ENCODE data around the gene MOB3A. TPM values are rescaled to one million over a fixed set of nuclear protein-coding genes. Genes with fewer than 3 reads are reported as not detected.

Gene MOB3A
- total RNA-seq, 2 donors from 2014 or later: 37.8 to 50.9 TPM

GRCh38 chr19:2103045-2103707, 7.0 kb upstream of the MOB3A start:
- Histone ChIP-seq H3K27ac (no peak overlapping the region), H3K27me3 (replicated peaks; ENCODE audit: insufficient read depth) (no peaks in the 10 kb centered on the region), H3K4me3 (no peak overlapping the region), H3K4me1 (ENCODE audit: control insufficient read depth in 1 of 2, low read depth in 2 of 2) (no peaks in the 10 kb centered on the region), H3K9me3 (no peaks in the 10 kb centered on the region), H3K36me3 (peaks cover 51% of the 10 kb centered on the region)
- DNase-seq (ENCODE audit: low spot score): no peak
- no peak for ATAC-seq (ENCODE audit: insufficient number of reproducible peaks, low FRiP score, low read depth)
- no peak for TF ChIP-seq CTCF (IDR thresholded peaks at IDR 0.05)

GRCh38 chr19:2101417-2102335, 5.5 kb upstream of the MOB3A start:
- Histone ChIP-seq H3K27me3 (replicated peaks; ENCODE audit: insufficient read depth) (no peaks in the 10 kb centered on the region), H3K27ac (no peak overlapping the region), H3K4me1 (ENCODE audit: control insufficient read depth in 1 of 2, low read depth in 2 of 2) (peaks cover 8 to 9% of the 10 kb centered on the region in 2 donors), H3K9me3 (no peaks in the 10 kb centered on the region), H3K36me3 (peaks cover 42% of the 10 kb centered on the region), H3K4me3 (no peak overlapping the region)
- no peak for TF ChIP-seq CTCF (IDR thresholded peaks at IDR 0.05)
- ATAC-seq (ENCODE audit: insufficient number of reproducible peaks, low FRiP score, low read depth) (no peak), DNase-seq (ENCODE audit: low spot score) (no peak)

DNA sequence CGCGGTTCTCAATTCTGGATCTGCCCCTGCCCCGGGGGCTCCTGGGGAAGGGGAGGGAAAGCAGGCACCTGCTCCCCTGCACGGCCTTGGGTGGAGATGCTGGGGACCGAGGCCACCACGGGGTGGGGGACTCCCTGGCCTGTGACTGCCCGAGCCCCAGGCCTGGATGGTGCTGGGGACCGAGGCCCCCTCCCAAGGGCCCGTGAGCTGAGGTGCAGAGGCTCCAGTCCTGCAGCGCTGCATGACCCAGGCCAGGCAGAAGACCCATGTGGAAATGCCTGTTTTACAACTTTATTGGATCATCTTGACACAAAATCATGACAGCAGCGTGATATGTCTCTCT, 4.6 kb upstream of the MOB3A start:
- Histone ChIP-seq H3K36me3 (peaks cover 34% of the 10 kb centered on the region), H3K4me3 (no peak overlapping the region), H3K4me1 (ENCODE audit: control insufficient read depth in 1 of 2, low read depth in 2 of 2) (peaks cover 8 to 9% of the 10 kb centered on the region in 2 donors), H3K27ac (no peak overlapping the region), H3K27me3 (replicated peaks; ENCODE audit: insufficient read depth) (no peaks in the 10 kb centered on the region), H3K9me3 (no peaks in the 10 kb centered on the region)
- ATAC-seq (ENCODE audit: insufficient number of reproducible peaks, low FRiP score, low read depth) (no peak), DNase-seq (ENCODE audit: low spot score) (no peak)
- no peak for TF ChIP-seq CTCF (IDR thresholded peaks at IDR 0.05)

DNA sequence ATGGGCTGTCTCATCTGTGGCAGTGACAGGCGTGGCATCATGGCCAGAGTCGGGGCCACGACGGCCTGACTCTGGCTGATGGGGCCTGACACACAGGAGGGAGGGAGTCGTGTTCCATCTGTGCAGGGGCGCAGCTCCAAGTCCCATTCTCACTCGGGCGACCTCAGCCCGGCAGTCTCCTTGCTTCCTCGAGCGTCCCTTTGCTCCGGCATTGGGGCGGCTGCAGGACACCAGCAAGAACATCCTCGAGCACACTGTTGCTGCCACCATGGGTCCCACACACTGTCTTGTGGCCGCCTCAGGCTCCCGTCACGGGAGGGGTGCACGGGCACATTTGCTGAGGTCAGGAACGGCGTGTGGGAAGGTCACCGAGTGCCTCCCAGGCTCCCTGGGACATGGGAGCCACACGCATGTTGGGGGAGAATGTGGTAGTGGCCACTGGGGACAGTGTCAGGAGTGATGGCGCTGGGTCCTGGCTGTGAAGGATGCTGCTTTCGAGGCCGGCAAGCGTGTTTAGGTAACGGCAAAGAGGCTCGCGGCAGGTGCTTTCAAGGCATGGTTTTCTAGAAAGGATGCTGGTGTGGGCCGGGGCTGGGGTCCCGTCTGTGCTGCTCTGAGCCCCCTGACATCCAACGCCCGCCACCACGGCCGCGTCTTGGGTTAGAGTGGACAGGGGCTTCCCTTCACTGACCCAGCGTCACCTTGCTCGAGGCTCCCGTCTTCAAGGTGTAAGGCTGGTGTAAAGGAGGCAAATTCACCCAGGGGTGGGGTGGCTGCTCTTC, 4.0 kb upstream of the MOB3A start:
- H3K27ac ChIP-seq: no peak overlapping the region
- no peaks in the 10 kb centered on the region for H3K27me3 ChIP-seq (replicated peaks; ENCODE audit: insufficient read depth)
- DNase-seq (ENCODE audit: low spot score) (no peak), ATAC-seq (ENCODE audit: insufficient number of reproducible peaks, low FRiP score, low read depth) (no peak)
- no peaks in the 10 kb centered on the region for H3K9me3 ChIP-seq
- TF ChIP-seq CTCF (IDR thresholded peaks at IDR 0.05): no peak
- peaks cover 12 to 14% of the 10 kb centered on the region in 2 donors for H3K4me1 ChIP-seq (ENCODE audit: control insufficient read depth in 1 of 2, low read depth in 2 of 2)
- H3K36me3 ChIP-seq: peaks cover 29% of the 10 kb centered on the region
- H3K4me3 ChIP-seq: no peak overlapping the region

DNA sequence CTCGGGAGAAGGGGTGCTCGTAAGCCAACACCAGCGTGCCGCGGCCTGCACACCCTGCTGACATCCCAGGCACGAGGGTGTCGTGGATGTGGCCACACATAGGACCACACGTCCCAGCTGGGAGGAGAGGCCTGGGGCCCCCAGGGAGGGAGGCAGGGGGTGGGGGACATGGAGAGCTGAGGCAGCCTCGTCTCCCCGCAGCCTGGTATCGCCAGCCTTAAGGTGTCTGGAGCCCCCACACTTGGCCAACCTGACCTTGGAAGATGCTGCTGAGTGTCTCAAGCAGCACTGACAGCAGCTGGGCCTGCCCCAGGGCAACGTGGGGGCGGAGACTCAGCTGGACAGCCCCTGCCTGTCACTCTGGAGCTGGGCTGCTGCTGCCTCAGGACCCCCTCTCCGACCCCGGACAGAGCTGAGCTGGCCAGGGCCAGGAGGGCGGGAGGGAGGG, 3.0 kb upstream of the MOB3A start:
- ATAC-seq (ENCODE audit: insufficient number of reproducible peaks, low FRiP score, low read depth): no peak
- no peak overlapping the region for H3K27ac ChIP-seq
- no peaks in the 10 kb centered on the region for H3K27me3 ChIP-seq (replicated peaks; ENCODE audit: insufficient read depth)

More for the DNA sequence above, 3.0 kb upstream of the MOB3A start:
- no peak for TF ChIP-seq CTCF (IDR thresholded peaks at IDR 0.05)
- Histone ChIP-seq H3K4me1 (ENCODE audit: control insufficient read depth in 1 of 2, low read depth in 2 of 2) (peaks cover 22 to 25% of the 10 kb centered on the region in 2 donors), H3K36me3 (peaks cover 29% of the 10 kb centered on the region), H3K9me3 (no peaks in the 10 kb centered on the region), H3K4me3 (no peak overlapping the region)
- no peak for DNase-seq (ENCODE audit: low spot score)
